ENCODE measurements around the gene HAUS3.

GRCh38 chr4:2219233-2219760, 22.6 kb downstream of the HAUS3 start:
- TF ChIP-seq CTCF (IDR thresholded peaks at IDR 0.05) (no peak), POLR2A (IDR thresholded peaks at IDR 0.05) (no peak)

Data from uterus (tissue), 2 donors.